ENCODE data around the gene INAFM1.

INAFM1 gene

DNA sequence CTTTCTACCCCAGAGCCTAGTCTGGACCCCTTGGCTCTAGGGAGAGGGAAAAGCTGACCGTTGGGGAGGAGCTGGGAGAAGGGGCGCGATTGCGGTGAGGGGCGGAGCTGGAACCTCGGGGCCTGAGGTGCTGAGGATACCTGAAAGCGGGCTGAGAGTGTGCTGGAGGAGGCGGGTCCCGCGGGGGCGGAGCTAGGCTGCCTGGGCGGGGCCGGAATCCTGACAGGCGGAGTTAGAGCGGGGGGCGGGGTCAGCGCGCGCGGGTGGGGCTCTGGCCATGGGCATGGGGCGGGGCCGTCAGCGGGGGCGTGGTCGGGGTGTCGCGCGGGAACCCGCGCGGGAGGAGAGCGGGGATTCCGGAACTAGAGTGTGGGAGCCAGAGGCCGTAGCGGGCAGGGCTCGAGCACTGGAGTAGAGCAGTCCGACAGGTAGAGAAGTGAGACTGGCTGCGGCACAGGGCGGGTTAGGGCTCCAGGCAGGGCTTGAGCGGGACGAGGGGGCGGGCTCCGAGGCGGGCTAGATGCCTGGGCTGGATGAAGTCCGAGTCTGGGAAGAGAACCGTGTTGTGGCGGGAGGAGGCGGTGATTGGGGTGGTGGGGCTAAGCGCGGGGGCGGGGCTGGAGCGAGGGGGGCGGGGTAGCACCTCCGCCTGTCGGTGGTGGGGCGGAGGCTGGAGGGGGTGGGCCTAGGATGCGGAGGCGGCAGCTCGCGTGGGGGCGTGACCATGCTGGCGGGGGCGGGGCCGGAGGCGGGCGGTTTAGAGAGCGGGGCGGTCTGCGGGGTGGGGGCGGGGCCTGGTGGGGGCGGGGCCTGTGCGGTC, at the start of gene INAFM1:
TSS of gene INAFM1 (plus strand) at position 815 of the 820 bp plus-strand sequence. CDS start 35 bp downstream, outside the sequence.
- DNase-seq, result peak; percentile 100

GRCh38 chr19:47225746-47226425, 48.8 kb upstream of the INAFM1 start:
- DNase-seq, result peak; percentile 83

GRCh38 chr19:47226426-47227351, 48.0 kb upstream of the INAFM1 start:
- no peak for DNase-seq

- no peak for DNase-seq
Measured at GRCh38 chr19:47227352-47228167, 47.1 kb upstream of the INAFM1 start.

- DNase-seq, result no peak
Measured at GRCh38 chr19:47228168-47228936, 46.3 kb upstream of the INAFM1 start.

- no peak for DNase-seq
Measured at GRCh38 chr19:47228937-47229675, 45.6 kb upstream of the INAFM1 start.

- DNase-seq, result no peak
Measured at GRCh38 chr19:47229676-47230053, 45.0 kb upstream of the INAFM1 start.

DNA sequence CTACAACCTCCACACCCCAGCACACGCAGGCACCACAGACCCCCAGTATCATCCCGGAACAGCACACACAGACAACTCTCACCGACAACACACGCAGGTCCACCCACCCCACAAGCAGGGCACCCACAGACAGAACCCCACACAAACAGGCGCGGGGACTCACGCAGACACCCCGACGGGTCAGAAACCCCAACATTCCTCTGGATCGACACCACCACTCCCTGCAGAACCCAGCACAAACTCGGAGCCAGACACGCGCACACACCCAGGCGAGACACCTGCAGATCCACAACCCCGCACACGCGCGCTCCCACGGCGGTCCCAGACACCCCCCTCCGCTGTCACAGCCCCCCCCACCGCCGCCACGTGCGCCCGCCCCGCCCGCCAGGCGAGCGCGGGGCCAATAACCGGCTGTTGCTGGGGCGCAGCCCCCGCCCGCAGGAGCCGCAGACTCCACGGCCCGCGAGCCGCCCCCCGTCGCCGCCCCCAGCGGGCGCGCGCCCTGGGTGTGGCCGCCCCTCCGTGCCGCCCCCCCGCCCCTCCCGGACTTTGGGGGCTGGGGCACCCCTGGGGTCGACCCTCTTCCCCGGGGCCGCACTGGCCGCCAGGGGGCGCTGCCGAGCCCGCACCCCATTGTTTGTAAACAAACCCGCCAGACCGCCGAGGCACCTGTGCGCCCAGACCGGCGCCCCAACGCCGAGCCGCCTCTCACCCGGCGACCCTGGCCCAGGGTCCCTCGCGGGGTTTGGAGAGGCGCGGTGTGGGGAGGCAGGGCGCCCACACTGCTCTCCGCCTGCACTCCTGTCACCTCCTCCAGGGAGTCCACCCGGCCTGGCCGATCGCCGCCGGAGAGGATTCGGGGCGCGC, 44.4 kb upstream of the INAFM1 start:
- DNase-seq, result peak; percentile 75

GRCh38 chr19:47230921-47231214, 43.8 kb upstream of the INAFM1 start, which contains the start of gene BBC3:
Gene BBC3, minus strand, starts transcription at chr19:47231199. Its CDS starts 2,768 bp downstream, at chr19:47228431.
- DNase-seq, result no peak

DNA sequence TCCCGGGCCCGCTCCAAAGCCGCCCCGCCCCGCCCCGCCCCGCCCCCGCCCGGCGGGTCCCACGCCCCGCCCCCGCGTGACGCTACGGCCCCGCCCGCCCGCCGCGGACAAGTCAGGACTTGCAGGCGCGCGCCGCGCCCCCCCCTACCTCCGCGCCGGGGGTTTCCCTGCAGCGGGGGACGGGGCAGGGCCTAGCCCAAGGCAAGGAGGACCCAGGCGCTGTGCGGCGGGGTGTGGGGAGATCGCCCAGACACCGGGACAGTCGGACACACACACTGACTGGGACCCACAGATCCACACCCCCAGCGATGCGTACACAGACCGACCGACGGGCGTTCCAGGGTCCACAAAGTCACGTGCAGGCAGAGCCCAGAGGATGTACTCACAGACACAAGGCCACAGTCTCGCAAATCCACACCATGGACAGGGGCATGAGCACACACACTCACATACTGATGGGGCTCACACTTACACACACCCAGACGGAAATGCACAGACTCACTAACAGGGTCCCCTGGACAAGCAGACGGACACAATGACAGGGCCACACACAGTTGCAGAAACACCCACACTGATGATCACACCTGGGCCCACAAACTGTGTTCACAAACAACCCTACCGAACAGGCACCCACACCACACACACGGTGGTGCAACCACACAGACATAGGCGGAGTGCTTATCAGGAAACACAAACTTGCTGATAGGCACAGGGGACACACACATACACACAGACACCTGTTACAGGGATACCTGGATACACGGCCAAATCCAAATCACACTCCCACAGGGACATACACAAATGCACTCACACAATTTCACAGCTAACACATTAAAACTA, 43.2 kb upstream of the INAFM1 start:
- peak; percentile 90 for DNase-seq

DNA sequence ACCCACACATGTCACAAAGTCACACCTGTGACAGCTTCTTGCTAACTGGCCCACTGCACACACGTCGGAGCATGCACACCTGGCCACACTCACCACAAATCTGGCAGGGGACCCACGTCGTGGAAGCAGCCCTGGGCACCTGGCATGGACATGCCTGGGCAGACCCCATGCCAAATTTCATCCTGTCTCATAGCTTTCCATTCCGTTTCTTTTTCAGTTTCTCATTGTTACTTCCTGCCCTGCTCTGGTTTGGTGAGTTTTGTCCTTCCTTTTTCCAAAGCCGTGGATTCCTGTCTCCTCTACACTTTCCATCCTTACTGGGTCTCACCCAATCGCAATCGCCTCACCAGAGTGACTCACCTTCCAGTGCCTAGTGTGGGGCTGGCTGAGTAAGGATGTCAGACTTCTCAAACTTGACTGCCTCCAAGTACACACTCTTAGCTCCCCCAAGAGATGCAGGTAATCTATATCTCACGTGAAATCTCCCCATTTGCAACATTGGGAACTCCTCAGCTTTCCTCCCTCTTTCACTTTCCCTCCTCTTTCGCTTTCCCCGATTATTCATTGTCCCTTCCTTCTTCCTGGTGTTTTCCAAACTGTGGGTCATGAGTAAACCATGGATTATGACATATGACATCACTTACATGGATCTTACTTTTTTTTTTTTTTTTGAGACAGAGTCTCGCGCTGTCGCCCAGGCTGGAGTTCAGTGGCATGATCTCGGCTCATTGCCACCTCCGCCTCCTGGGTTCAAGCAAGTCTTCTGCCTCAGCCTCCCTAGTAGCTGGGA, 42.1 kb upstream of the INAFM1 start:
- DNase-seq, result no peak

DNA sequence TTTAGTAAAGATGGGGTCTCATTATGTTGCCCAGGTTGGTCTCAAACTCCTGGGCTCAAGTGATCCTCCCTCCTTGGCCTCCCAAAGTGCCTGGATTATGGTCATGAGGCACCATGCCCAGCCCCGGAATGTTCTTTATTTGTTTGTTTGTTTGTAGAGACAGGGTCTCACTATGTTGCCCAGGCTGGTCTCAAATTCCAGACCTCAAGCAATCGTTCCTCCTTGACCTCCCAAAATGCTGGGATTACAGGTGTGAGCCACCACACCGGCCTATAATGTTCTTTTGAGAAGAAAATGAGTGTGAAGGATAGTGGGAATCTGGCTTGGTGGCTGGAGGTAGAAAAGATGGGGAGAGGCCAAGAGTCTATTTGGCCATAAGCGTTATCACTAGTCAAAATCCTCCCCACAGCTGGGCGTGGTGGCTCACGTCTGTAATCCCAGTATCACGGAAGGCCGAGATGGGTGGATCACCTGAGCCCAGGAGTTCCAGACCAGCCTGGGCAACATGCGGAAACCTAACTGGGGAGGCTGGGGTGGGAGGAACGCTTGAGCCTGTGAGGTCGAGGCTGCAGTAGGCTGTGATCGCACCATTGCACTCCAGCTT, 38.5 kb upstream of the INAFM1 start:
- DNase-seq, result no peak

DNA sequence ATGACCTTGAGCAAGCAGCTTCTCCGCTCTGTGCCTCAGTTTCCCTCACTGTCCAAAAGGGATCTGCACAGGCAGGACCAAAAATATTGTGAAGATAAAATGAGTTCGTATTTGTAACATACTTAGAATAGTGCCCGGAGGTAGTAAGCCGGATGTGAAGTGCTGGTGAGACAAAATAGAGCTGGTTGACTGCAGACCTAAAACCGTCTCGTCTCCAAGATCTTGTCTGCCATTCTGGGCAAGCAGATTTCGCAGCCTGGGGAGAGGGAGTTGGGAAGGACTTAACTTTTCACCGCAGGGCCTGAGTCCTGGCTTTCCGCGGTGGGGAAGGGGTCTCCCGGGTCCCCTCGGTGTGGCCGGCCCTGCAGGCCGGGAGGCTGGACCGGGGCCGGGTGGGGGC, 35.5 kb upstream of the INAFM1 start:
- no peak for DNase-seq

- DNase-seq, result peak; percentile 49
Measured at GRCh38 chr19:47239610-47240296, 34.9 kb upstream of the INAFM1 start.

DNA sequence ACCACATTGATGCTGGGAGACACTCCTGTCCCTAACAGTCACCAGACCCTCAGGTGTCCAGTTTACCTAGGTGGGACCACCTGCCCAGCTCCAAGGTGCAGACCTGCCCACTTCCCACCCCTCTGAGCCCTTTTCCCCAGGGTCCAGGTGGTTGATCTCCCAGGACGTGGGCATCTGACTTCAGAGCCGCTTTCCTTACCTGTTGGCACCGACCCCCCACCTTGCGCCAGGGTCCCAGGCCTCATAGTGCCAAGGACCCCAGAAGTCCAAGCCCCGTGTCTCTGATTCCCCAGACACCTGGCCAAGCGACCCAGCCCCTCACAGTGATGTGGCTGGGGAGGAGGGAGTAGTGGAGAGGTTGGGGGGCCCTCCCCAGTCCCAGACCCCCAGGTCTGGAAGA, 34.1 kb upstream of the INAFM1 start:
- no peak for DNase-seq

GRCh38 chr19:47240996-47241918, 33.4 kb upstream of the INAFM1 start:
- DNase-seq, result peak; percentile 84
